HG03095 (cell line): Measurements from ENCODE around the gene TIAM1.

Experiments used
- ATAC-seq: cut with Tn5 transposase; IDR thresholded peaks from one replicate; pipeline ENCODE4 v1.9.1; 2021; ENCODE audit warnings: moderate library complexity; ENCODE audit not compliant: unreplicated experiment

Gene TIAM1

GRCh38 chr21:31181082-31181750, 162.8 kb downstream of the TIAM1 start:
- ATAC-seq: no peak

DNA sequence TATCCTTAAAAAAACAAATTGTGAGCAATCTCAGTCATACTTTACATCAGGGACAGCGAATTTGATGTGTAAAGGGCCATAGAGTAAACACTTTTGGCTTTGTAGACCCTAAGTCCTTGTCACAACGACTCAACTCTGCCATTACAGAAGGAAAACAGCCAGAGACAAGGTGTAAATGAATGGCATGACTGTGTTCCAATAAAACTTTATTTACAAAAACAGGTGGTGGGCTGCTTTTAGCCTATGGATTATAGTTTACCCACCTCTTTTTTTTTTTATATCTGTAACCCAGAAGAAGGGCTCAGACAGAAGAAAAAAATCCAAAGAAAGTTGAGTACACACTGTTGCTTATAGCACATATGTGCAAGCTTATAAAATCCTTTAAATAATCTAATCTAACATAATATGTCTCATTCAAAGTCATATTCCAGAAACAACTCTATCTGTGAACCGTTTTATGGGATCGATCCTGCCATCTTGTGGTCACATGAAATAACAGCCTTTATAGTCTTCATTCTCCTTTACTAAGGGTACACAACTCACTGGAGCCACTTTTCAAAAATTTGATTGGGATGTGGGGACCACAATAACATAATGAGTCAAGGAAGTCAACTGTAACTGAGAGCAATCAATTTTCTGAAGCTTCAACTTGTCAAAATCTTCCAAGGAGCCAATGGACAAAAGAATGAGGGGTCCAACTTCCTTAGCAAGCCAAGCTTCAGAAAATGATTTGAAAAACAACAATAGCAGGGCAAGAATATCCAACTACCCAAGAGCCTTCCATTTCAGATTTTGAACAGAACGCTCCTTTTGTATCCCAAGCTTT, 163.6 kb downstream of the TIAM1 start:
- ATAC-seq: no peak

GRCh38 chr21:31176725-31177124, 167.3 kb downstream of the TIAM1 start:
- ATAC-seq: no peak

- no peak for ATAC-seq
Observed at GRCh38 chr21:31176080-31176551, 167.9 kb downstream of the TIAM1 start.

- ATAC-seq: no peak
Observed at GRCh38 chr21:31173881-31174555, 170.0 kb downstream of the TIAM1 start.

- no peak for ATAC-seq
Observed at GRCh38 chr21:31172328-31172727, 171.7 kb downstream of the TIAM1 start.

GRCh38 chr21:31164713-31165694, 179.1 kb downstream of the TIAM1 start:
- ATAC-seq: no peak

DNA sequence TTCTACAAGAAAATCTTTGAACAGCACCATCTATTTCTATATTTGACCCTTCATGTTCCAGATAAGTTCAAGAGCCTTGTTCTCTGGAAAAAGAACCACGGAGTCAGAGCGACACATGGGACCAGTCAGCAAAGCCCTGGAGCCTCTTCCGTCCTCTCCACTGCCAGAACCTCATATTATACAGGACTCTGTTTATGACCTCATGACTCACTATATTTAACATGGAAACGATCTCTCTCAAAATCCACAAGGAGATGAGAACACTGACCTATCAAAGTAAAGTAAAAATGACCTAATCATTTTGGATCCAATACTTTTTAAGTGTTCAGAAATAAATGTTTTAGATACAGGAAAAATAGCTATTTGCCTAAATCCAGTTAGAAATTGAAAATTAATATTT, 181.2 kb downstream of the TIAM1 start:
- no peak for ATAC-seq

DNA sequence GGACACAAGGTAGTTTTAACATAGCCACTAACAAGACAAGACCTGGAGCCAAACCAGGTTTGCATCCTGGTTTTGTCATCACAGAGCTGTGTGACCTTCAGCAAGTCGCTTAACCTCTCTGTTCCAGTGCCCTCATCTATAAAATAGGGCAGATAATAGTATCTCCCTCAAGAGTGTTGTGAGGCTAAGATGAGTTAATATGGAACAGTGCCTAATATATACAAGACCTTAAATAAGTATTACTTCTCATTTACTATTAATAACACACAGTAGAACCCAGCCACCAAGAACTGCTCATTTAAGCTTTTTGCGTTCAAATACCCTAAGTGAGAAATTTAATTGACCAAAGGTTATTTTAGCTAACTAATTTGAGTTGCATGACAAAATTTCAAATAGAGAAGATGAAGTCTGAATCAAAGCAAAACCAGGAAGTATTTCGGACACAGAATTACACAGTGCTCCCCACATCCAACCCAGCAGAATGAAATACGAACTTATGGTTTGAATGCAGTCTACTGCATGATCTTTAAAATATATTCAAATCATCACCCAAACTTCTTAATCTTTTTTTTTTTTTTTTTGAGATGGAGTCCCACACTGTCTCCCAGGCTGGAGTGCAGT, 181.9 kb downstream of the TIAM1 start:
- ATAC-seq: no peak

- ATAC-seq: no peak
Observed at GRCh38 chr21:31161157-31161556, 182.9 kb downstream of the TIAM1 start.

DNA sequence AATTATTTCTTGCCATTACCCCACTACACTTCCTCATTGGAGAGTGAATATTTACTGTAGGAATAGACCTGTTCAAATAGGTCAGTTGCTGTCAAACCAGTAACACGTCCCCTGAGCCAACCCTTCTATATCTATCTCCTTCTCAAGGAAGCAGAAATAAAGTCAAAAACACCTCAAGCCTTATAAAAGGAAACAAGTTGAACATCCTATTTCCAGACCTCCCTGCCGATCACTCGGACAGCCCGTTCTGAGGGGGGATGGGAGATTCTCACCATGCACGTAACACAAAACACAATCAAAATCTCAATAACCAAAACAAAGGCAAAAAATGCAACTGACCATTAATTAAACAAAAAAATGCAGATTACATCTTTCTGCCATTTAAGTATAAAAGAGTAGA, 184.3 kb downstream of the TIAM1 start:
- no peak for ATAC-seq

- ATAC-seq: no peak
Observed at GRCh38 chr21:31158789-31159581, 185.1 kb downstream of the TIAM1 start.

- no peak for ATAC-seq
Observed at GRCh38 chr21:31157756-31158155, 186.3 kb downstream of the TIAM1 start.

- no peak for ATAC-seq
Observed at GRCh38 chr21:31156662-31157061, 187.4 kb downstream of the TIAM1 start.

GRCh38 chr21:31156169-31156568, 187.9 kb downstream of the TIAM1 start:
- no peak for ATAC-seq

DNA sequence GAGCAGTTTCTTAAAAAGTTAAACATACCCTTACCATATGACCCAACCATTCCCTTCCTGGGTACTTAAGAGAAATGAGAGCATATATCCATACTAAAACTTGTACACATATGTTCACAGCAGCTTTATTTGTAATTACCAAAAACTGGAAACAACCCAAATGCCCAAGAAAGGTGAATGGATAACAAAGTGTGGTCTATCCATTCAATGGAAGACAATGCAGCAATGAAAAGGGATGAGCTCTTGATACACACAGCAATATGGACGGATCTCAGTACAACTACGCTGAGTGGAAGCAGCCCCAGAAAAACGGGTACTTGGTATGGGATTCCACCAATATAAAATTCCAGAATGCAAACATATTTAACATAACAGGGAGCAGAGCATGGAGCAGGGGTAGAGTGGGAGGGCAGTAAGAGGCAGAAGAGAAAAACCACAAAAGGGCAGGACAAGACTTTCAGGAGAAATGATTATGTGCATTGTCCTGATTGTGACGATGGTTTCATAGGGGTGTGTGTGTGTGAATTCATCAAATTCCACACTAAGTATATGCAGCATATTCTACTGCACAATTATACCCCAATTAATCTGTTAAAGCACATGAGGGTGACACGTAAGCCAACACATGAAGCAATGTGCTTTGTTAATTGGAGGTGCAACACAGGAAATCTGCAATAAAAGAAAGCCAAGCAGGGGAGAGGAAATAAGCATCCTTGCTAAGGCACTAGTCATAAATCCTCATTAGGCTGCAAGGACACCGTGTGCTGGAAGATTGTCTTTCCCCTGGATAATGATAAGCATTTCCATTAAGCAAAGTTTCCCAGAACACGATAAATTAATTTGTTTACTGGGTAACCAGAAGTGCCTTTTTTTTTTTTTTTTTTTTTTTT, 192.7 kb downstream of the TIAM1 start:
- ATAC-seq: no peak

DNA sequence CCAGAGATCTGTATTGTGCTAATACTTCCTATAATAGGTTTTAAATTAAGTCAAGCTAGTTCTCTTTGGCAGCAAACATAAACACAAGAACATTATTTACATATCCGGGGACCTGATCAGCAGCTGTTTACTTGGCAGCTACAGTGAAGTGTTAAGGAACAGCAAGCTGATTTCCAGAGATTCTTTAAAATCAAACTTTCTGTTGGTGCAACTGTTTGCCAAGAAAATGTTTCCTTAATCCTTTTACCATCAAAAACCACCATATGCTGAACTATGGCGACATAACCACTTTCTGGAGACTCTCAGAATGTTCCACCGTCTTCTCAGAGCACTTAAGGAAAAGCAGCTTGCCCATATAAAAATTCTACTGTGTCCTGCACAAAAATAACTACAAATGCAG, 198.8 kb downstream of the TIAM1 start:
- no peak for ATAC-seq

DNA sequence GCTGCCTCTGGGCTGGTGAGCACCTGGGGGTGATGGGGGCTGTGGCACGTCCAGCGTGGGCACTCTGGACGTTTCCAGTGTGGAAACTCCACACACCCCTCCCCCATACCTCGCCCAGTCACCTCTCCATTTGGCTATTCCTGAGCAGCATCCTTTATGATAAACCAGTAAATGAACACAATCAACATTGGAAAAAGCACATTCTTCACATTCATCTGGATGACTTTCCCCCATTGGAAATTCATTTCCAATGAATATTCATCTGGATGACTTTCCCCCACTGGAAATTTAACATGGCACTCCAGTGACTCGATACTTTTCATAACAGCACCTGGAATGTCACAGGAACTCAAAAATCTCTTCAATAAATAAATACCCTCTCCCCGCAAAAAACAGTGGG, 201.0 kb downstream of the TIAM1 start:
- ATAC-seq: no peak
